ENCODE results near the gene NTM. TPM values are rescaled to one million over a fixed set of nuclear protein-coding genes. Genes with fewer than 3 reads are reported as not detected.

Gene NTM
- total and polyA plus RNA-seq, 2 of the 8 experiments (the other 6 are each of a cell fraction or from before 2014, with no cell fraction given): 13.4 to 20.0 TPM

DNA sequence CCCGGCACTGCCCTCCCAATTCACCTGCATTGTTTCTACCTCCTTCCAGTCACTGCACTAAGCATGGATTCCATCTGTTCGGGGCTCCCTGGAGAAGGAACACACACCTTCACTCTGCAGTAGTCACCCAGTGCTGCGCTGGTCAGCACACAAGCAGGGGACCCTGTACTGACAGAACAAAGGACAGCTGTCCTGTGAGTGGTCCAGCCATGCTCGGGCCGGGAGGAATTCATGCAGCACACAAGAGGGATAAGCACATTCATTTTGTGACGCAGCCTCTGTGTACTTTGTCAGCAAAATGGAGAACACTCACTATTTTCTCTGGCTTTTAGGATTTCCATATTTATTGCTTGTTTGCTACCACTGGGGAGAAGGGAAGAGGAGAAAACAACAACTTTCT lies 167.3 kb downstream of the NTM start:
- 85% methylated on average over 6 of the region's 6 CpGs; no CpG with 5 or more reads in 1 of the 2 experiments for WGBS, 2 experiments (ENCODE audit: extremely low coverage in 1 of 2, insufficient coverage in 1 of 2, insufficient read length in 1 of 2, insufficient replicate concordance in 2 of 2, low coverage in 1 of 2, low lambda C conversion rate in 2 of 2, missing lambda C conversion rate in 1 of 2)
- CTCF ChIA-PET (ENCODE audit: partially characterized antibody): interaction anchor here (0.5 to 3.3 kb wide), 7 partner anchors 10 to 473 kb away, joined by 3 to 12 read pairs (median 7); no protein-coding TSS in a partner anchor
- no peak for DNase-seq (ENCODE audit: low read depth in 1 of 2, low spot score in 2 of 2)
- no peak overlapping the region for H2AFZ ChIP-seq (ENCODE audit: low read length)
- no peak overlapping the region for H3K9ac ChIP-seq (replicated peaks in 1 of 4; ENCODE audit: extremely low read depth in 1 of 4, low read depth in 3 of 4, low read length in 3 of 4)
- no peak overlapping the region for H3K4ac ChIP-seq (replicated peaks; ENCODE audit: insufficient read length, low read depth, low read length)
- H2BK15ac ChIP-seq (ENCODE audit: low read length): no peak overlapping the region
- no peak overlapping the region for H4K8ac ChIP-seq (ENCODE audit: extremely low read depth, insufficient read depth, low read length)
- H3K23ac ChIP-seq (ENCODE audit: insufficient read length): no peak overlapping the region
- peaks cover 0 to 6% (median 0%) of the 10 kb centered on the region in 4 experiments; a peak in 2 of 7 replicates for H3K4me1 ChIP-seq (replicated peaks in 1 of 4; ENCODE audit: control insufficient read depth in 3 of 4, insufficient read depth in 4 of 4, low read length in 3 of 4)
- no peak overlapping the region for H3K14ac ChIP-seq (ENCODE audit: insufficient read length)
- no peak overlapping the region for H3K4me2 ChIP-seq (ENCODE audit: insufficient read depth in 1 of 2, low read depth in 2 of 2, low read length in 2 of 2)
- H3K36me3 ChIP-seq (ENCODE audit: control insufficient read depth in 2 of 4, insufficient read depth in 4 of 4, low read length in 3 of 4): no peaks in the 10 kb centered on the region
- H4K5ac ChIP-seq (ENCODE audit: insufficient read length, low read depth, low read length): no peak overlapping the region
- no peak overlapping the region for H3K4me3 ChIP-seq (ENCODE audit: extremely low read depth in 1 of 4, insufficient read depth in 2 of 4, low read depth in 3 of 4, low read length in 4 of 4)
- no peaks in the 10 kb centered on the region for H3K23me2 ChIP-seq (ENCODE audit: low read depth, low read length)
- no peak overlapping the region for H2BK20ac ChIP-seq (ENCODE audit: low read length)
- H3K27ac ChIP-seq (ENCODE audit: low read depth, low read length): no peak overlapping the region
- POLR2A ChIA-PET (ENCODE audit: partially characterized antibody): interaction anchor here (1.2 to 1.5 kb wide), 2 partner anchors 9 to 42 kb away, joined by 3 to 4 read pairs; no protein-coding TSS in a partner anchor
- H2BK120ac ChIP-seq (replicated peaks; ENCODE audit: low read depth, low read length): no peak overlapping the region
- H3K18ac ChIP-seq (ENCODE audit: extremely low read depth, low read length): no peak overlapping the region
- no peak overlapping the region for H2BK5ac ChIP-seq (ENCODE audit: low read depth, low read length)
- no peaks in the 10 kb centered on the region for H4K20me1 ChIP-seq (replicated peaks in 1 of 2; ENCODE audit: control insufficient read depth in 1 of 2, insufficient read depth in 2 of 2, low read length in 2 of 2)
- H3K27me3 ChIP-seq (replicated peaks in 1 of 4; ENCODE audit: control insufficient read depth in 3 of 4, extremely low read depth in 1 of 4, insufficient read depth in 3 of 4, low read length in 3 of 4): no peaks in the 10 kb centered on the region
- no peak overlapping the region for H2AK5ac ChIP-seq (ENCODE audit: low read depth, low read length)
- no peak for FAIRE-seq
- H3K79me1 ChIP-seq (ENCODE audit: low read depth, low read length): no peaks in the 10 kb centered on the region
- no peaks in the 10 kb centered on the region; a peak in 1 of 4 replicates for H3K79me2 ChIP-seq (ENCODE audit: control insufficient read depth in 1 of 2, insufficient read depth in 2 of 2, low read length in 2 of 2)
- H4K91ac ChIP-seq (replicated peaks; ENCODE audit: insufficient read length, low read length): no peak overlapping the region
- no peak overlapping the region for H3K56ac ChIP-seq (replicated peaks; ENCODE audit: insufficient read length, low read depth, low read length)
- no peak overlapping the region for H2BK12ac ChIP-seq (ENCODE audit: low read depth, low read length)
- peaks cover 0 to 11% of the 10 kb centered on the region in 2 experiments; a peak in 2 of 4 replicates for H3K9me3 ChIP-seq (ENCODE audit: insufficient read depth in 2 of 2, low read depth in 1 of 2, low read length in 1 of 2)
- TF ChIP-seq SP2 (IDR thresholded peaks at IDR 0.05; ENCODE audit: low read length): no peak
- no peak for TF ChIP-seq HDAC2 (IDR thresholded peaks at IDR 0.05; ENCODE audit: borderline replicate concordance in 1 of 2, low read depth in 2 of 2, low read length in 2 of 2)
- no peak for TF ChIP-seq FOSL1 (IDR thresholded peaks at IDR 0.05; ENCODE audit: insufficient read depth, low read depth, low read length)
- no peak for TF ChIP-seq KDM1A (IDR thresholded peaks at IDR 0.05; ENCODE audit: borderline replicate concordance, low read length)
- TF ChIP-seq POLR2A (IDR thresholded peaks at IDR 0.05; ENCODE audit: control extremely low read depth in 1 of 2, low read depth in 2 of 2, low read length in 2 of 2): no peak
- no peak for TF ChIP-seq SAP30 (IDR thresholded peaks at IDR 0.05; ENCODE audit: insufficient read depth, insufficient replicate concordance, low read length)
- TF ChIP-seq SP4 (IDR thresholded peaks at IDR 0.05; ENCODE audit: low read length): no peak
- TF ChIP-seq TCF12 (IDR thresholded peaks at IDR 0.05; ENCODE audit: low read depth, low read length): no peak
- no peak for TF ChIP-seq RFX5 (IDR thresholded peaks at IDR 0.05; ENCODE audit: borderline replicate concordance, low read depth, low read length)
- no peak for TF ChIP-seq TAF1 (IDR thresholded peaks at IDR 0.05; ENCODE audit: low read depth, low read length)
- TF ChIP-seq RBBP5 (IDR thresholded peaks at IDR 0.05; ENCODE audit: borderline replicate concordance, low read depth, low read length): no peak
- TF ChIP-seq KDM5A (IDR thresholded peaks at IDR 0.05; ENCODE audit: low read length): no peak
- no peak for TF ChIP-seq RNF2 (IDR thresholded peaks at IDR 0.05; ENCODE audit: borderline replicate concordance, low read depth, low read length, missing control alignments, poor library complexity, severe bottlenecking)
- no peak for TF ChIP-seq EZH2 (IDR thresholded peaks at IDR 0.05; ENCODE audit: low read depth, low read length, severe bottlenecking)
